GM21423 (cell line): ENCODE measurements around the gene SNED1.

Source experiments
- ATAC-seq: cut with Tn5 transposase; IDR thresholded peaks from one replicate; pipeline ENCODE4 v1.9.1; 2021; ENCODE audit warnings: mild to moderate bottlenecking, moderate library complexity; ENCODE audit not compliant: unreplicated experiment

The SNED1 gene

DNA sequence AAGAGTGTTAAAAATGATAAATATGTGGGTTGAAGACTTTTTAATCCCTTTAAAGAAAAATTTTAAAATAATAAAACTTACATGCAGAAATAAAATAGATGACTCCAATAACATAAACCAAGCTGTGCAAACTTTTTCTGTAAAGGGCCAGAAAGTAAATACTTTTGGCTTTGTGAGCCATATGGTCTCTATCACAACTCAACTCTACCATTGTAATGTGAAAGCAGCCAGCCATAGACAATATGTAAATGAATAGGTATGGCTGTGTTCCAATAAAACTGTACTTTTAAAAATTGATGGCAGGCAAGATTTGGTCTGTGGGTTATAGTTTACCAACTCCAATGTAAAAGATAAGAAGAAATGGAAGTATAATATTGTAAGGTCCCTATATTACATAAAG is 45.2 kb downstream of the SNED1 start:
- ATAC-seq, result no peak

GRCh38 chr2:241047253-241048010 is 49.0 kb downstream of the SNED1 start:
- no peak for ATAC-seq

DNA sequence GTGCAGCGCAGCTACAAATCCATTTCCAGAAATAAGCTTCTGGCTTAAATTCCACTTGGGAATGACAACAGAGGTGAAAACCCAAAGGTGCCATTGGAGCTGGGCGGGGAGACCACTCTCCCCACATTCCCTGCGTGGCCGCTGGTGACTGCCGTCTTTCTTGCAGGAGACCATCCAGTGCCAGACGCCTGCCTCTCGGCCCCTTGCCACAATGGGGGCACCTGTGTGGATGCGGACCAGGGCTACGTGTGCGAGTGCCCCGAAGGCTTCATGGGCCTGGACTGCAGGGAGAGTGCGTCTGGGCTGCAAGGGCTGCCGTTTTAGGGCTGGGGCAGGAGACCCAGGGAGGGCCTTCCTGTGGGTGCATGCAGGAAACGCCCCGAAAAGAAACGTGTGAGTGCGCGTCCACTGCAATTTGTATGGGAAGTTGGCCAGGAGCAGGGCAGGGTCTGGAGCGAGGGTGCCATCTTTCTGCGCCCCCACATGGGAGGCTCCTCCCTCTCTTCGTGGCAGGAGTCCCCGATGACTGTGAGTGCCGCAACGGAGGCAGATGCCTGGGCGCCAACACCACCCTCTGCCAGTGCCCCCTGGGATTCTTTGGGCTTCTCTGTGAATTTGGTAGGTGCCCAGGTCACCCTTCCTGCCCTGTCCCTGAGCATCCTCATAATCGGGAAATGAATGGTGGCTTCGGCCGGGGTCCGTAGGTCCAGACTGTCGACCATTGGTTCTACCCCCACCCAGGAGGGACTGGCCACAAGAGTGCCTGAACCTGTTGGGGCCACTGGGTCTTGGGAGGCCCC is 49.9 kb downstream of the SNED1 start:
- ATAC-seq, result no peak

- ATAC-seq, result no peak
These were observed 50.5 kb downstream of the SNED1 start for GRCh38 chr2:241048949-241049343.

- no peak for ATAC-seq
These were observed 51.6 kb downstream of the SNED1 start for GRCh38 chr2:241049739-241050623.

- no peak for ATAC-seq
These were observed 52.5 kb downstream of the SNED1 start for GRCh38 chr2:241050624-241051577.

DNA sequence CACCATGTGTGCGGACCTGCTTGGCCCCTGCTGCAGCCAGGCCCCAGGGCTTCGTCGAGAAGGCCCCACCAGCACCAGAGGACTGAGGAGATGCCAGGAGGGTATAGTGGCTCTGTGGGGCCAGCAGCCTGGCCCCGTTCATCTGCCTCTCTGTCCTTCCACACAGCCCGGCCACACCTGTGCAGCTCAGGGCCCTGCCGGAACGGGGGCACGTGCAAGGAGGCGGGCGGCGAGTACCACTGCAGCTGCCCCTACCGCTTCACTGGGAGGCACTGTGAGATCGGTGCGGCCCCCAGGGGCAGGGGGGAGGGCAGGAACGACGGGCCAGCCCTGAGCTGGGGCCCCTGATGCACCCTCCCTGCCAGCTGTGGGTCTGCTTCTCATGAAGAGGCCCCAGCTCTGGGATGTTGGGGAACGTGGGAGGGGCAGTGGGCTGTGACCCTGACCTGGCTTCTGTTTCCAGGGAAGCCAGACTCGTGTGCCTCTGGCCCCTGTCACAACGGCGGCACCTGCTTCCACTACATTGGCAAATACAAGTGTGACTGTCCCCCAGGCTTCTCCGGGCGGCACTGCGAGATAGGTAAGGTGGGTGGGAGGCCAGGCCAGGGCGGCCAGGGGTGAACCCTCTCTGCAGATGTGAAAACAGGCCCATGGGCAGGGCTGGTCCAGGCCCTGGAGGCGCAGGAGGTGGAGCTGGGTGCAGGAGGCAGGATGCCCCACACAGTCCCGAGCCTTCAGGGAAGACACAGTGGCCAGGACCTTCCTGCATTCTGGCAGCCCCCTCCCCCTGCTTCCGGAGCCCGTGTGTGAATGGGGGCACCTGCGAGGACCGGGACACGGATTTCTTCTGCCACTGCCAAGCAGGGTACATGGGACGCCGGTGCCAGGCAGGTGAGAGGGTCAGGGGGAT is 53.4 kb downstream of the SNED1 start:
- ATAC-seq, result no peak

DNA sequence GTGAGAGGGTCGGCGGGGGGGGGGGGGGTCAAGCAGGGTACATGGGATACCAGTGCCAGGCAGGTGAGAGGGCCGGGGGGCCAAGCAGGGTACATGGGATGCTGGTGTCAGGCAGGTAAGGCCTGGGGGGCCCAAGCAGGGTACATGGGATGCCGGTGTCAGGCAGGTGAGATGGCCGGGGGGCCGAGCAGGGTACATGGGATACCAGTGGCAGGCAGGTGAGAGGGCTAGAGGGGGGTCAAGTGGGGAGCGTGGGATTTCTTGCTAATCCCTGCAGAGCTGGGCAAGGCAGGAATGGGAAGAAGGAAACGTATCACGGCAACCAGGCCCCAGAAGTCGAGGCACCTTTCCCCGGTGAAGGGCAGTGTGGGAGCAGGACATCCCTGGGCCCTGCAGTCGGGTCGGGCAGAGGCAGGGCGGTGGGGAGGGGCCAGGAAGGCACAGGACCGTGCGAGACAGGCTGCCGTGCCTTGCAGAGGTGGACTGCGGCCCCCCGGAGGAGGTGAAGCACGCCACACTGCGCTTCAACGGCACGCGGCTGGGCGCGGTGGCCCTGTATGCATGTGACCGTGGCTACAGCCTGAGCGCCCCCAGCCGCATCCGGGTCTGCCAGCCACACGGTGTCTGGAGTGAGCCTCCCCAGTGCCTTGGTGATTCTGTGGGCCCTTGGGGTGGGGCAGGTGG is 54.4 kb downstream of the SNED1 start:
- no peak for ATAC-seq

- ATAC-seq, result no peak
These were observed 55.3 kb downstream of the SNED1 start for GRCh38 chr2:241053576-241054251.

DNA sequence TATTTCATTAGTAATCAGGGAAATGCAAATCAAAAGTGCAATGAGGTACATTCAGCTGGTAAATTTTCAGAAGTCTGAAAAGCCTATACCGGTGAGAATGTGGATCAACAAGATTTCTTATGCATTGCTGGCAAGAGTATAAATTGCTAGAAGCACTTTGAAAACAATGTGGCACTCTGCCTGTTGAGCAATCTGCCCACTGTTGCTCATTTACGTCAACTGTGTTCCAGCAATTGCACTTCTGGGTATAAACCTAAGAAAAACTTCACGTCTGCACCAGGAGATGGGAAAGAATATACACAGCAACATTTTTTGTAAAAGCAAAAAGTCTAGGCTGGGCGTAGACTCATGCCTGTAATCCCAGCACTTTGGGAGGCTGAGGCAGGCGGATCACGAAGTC is 62.9 kb downstream of the SNED1 start:
- ATAC-seq, result no peak

GRCh38 chr2:241062389-241063092 is 64.1 kb downstream of the SNED1 start:
- no peak for ATAC-seq

DNA sequence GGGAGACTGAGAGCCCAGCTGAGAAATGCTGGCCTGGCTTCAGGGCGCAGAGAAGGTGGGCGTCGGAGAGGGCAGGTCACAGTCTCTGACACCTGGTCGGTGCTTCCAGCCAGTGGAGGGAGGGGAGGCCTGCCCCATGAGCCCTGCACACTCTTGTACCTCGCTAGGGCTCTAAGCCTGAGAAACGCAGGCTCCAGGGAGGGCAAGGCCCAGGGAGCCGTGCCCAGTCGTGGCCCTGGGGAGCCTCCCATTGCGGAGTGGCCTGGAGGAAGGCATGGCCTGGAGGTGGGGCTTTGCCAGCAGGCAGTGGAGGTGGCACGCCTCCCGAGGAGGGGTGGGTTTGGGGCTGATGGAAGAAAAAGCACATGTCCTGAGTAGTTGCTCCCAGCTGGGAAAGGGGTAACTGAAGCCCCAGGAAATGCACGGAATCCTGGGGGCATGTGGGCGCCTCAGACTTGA is 64.7 kb downstream of the SNED1 start:
- no peak for ATAC-seq

DNA sequence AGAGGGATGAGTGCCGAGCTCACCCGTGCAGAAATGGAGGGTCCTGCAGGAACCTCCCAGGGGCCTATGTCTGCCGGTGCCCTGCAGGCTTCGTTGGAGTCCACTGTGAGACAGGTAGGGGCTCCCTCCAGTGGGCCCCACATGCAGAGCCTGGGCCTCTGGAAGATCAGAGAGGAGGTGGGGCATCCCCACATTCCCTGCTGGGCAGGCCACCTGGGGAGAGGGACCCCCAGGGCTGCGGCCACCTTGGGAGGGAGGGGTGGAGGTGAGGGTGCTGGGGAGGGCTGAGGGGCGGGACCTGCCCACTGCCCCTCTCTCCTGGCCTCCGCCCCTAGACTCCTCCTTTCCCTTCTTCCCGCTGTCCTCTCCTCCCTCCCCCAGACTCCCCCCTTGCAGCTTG is 65.2 kb downstream of the SNED1 start:
- no peak for ATAC-seq

GRCh38 chr2:241064008-241064801 is 65.8 kb downstream of the SNED1 start:
- no peak for ATAC-seq

GRCh38 chr2:241064802-241065354 is 66.5 kb downstream of the SNED1 start:
- ATAC-seq, result no peak

DNA sequence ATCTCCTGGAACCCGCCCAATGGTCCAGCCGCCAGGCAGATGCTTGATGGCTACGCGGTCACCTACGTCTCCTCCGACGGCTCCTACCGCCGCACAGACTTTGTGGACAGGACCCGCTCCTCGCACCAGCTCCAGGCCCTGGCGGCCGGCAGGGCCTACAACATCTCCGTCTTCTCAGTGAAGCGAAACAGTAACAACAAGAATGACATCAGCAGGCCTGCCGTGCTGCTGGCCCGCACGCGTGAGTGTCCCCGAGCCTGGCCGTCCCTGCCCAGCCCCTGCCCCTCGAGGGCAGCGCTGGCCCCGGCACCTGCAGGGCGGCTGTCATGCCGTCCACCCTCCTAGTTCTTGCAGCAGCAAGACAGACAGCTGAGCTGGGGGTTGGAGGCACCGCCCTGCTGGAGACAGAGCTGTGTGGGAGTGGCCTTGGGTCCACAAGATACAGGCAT is 67.0 kb downstream of the SNED1 start:
- ATAC-seq, result no peak
